Mesothelial cell of epicardium (in vitro differentiated cells): Measurements from ENCODE around the gene PITPNM3. TPM values are rescaled to one million over a fixed set of nuclear protein-coding genes. Genes with fewer than 3 reads are reported as not detected.

Source experiments
- DNase-seq, 2 experiments: peaks; one replicate each; pipeline ENCODE4 v3.0.0; 2021; ENCODE audit warnings: low spot score in 2 of 2; ENCODE audit not compliant: unreplicated experiment in 2 of 2
- H3K27ac Mint-ChIP-seq: 2 replicates; pipeline ENCODE4 v1.8.0; 2021; ENCODE audit warnings: mixed read lengths
- H3K27me3 Mint-ChIP-seq: 2 replicates; pipeline ENCODE4 v1.8.0; 2021; ENCODE audit warnings: low read depth, mixed read lengths
- H3K36me3 Mint-ChIP-seq: 2 replicates; pipeline ENCODE4 v1.8.0; 2021; ENCODE audit warnings: mixed read lengths
- H3K4me1 Mint-ChIP-seq: 2 replicates; pipeline ENCODE4 v1.8.0; 2021; ENCODE audit warnings: mixed read lengths
- H3K4me3 Mint-ChIP-seq: 2 replicates; pipeline ENCODE4 v1.8.0; 2021; ENCODE audit warnings: mild to moderate bottlenecking, moderate library complexity, mixed read lengths
- H3K9me3 Mint-ChIP-seq: 2 replicates; pipeline ENCODE4 v1.8.0; 2021; ENCODE audit warnings: mixed read lengths
- total RNA-seq: library from RNA; stranded (reverse); gene quantifications from 3 replicates; pipeline ENCODE4 v1.2.1, GENCODE V29; 2021
- TF ChIP-seq, protein P1 (sequence below): fragments of 200-600 bp; sonication (generic); IDR thresholded peaks from one replicate; pipeline ENCODE4 v1.5.0; 2021; ENCODE audit warnings: antibody characterized with exemption; ENCODE audit not compliant: unreplicated experiment

Gene PITPNM3
- total RNA-seq, 1 donor from 2014 or later = 2.3 TPM

DNA sequence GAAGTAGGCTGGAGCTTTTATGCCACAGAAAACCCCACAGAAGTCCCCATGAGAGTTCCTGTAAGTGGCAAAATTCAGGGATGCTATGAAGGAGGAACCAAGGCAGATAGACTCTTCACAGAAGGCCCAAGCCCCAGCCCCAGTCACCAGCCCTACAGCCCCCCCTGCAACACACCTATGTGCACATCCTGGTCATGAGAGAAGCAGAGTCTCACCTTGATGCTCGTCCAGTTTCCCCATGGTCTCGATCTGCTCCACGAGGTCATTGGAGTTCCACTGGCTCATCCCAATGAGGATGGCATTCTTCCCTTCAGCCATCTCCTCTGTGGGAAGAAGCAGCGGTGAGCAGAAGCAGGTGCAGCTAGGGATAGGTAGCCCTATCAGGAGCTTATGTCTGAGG is 31.2 kb downstream of the PITPNM3 start:
- DNase-seq = no peak
- Mint-ChIP-seq H3K4me3 (no peak overlapping the region), H3K27me3 (peaks cover 4% of the 10 kb centered on the region), H3K36me3 (peaks cover 3% of the 10 kb centered on the region), H3K27ac (no peak overlapping the region), H3K9me3 (peaks cover 8% of the 10 kb centered on the region), H3K4me1 (no peaks in the 10 kb centered on the region)
- TF ChIP-seq, protein P1, sequence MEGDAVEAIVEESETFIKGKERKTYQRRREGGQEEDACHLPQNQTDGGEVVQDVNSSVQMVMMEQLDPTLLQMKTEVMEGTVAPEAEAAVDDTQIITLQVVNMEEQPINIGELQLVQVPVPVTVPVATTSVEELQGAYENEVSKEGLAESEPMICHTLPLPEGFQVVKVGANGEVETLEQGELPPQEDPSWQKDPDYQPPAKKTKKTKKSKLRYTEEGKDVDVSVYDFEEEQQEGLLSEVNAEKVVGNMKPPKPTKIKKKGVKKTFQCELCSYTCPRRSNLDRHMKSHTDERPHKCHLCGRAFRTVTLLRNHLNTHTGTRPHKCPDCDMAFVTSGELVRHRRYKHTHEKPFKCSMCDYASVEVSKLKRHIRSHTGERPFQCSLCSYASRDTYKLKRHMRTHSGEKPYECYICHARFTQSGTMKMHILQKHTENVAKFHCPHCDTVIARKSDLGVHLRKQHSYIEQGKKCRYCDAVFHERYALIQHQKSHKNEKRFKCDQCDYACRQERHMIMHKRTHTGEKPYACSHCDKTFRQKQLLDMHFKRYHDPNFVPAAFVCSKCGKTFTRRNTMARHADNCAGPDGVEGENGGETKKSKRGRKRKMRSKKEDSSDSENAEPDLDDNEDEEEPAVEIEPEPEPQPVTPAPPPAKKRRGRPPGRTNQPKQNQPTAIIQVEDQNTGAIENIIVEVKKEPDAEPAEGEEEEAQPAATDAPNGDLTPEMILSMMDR = no peak

DNA sequence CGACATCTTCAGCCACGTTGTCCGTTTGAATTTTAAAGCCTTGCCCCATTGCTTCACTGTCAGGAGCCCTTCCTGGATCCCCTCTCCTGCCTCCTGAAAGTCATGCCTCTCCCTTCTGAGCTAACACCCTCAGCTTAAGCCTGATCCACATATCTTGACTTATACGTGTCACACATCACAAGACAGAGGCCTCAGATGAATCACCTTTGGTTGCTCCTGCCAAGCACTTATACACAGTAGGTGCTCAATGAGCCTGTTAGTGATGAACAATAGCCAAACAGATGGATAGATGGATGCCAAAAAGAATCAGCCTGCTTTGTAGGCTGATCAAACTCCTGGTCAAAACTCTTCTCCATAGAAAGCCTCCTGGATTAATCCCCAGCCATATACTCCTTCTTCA is 31.8 kb downstream of the PITPNM3 start:
- no peaks in the 10 kb centered on the region for H3K4me1 Mint-ChIP-seq
- H3K27me3 Mint-ChIP-seq = peaks cover 4% of the 10 kb centered on the region
- H3K36me3 Mint-ChIP-seq = peaks cover 3% of the 10 kb centered on the region
- TF ChIP-seq, protein P1 = no peak
- H3K4me3 Mint-ChIP-seq = no peak overlapping the region
- DNase-seq = no peak
- H3K9me3 Mint-ChIP-seq = peaks cover 8% of the 10 kb centered on the region
- no peak overlapping the region for H3K27ac Mint-ChIP-seq

DNA sequence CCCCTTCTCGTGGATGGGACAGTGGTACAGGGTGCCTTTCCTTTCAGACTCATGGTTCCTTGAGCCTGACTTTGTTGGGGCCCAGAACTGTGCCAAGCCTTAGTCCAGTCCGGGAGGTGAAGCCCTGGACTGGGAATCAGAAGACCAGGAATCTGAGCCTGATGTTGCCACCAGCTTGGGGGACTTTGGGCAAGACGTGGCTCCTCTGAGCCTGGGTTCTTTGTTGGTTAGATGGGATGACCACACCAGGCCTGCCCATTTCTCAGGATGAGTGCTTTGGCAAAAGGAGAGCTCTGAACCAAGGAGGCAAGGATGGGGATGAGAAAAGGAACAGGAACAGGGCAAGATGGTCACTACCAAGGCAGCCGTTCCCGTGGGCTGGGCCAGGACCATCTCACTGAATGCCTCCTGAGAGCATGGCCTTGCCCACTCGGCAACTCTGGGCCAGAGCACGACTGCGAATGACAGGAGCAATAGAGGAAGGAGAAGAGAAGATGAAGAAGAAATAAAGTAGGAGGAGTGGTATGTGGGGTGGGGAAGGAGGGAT is 32.5 kb downstream of the PITPNM3 start:
- no peak for DNase-seq
- TF ChIP-seq, protein P1 = no peak
- Mint-ChIP-seq H3K36me3 (peaks cover 3% of the 10 kb centered on the region), H3K4me3 (no peak overlapping the region), H3K9me3 (peaks cover 8% of the 10 kb centered on the region), H3K4me1 (no peaks in the 10 kb centered on the region), H3K27me3 (peaks cover 3% of the 10 kb centered on the region), H3K27ac (no peak overlapping the region)

DNA sequence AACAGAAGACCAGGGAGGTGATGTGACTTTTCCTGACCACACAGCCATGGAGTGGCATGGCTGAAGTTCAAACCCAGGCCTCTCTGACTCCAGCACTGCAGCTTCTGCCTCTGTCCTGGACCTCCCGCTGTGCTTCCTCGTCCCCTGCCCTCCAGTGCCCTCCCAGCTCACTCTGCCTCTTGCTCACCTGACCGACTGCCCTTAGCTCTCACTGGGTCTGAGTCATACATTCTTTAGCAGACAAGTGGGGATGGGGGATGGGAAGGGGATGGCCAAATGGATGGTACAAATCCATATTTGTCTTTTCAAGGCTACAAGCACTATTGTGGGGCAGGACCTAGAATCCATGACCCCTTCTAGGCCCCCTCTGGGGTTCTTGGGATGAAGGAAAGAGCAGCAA is 33.0 kb downstream of the PITPNM3 start:
- TF ChIP-seq, protein P1 = no peak
- peaks cover 3% of the 10 kb centered on the region for H3K36me3 Mint-ChIP-seq
- no peak for DNase-seq
- H3K27me3 Mint-ChIP-seq = peaks cover 1% of the 10 kb centered on the region
- no peak overlapping the region for H3K4me3 Mint-ChIP-seq
- no peak overlapping the region for H3K27ac Mint-ChIP-seq
- H3K4me1 Mint-ChIP-seq = no peaks in the 10 kb centered on the region
- H3K9me3 Mint-ChIP-seq = peaks cover 8% of the 10 kb centered on the region

DNA sequence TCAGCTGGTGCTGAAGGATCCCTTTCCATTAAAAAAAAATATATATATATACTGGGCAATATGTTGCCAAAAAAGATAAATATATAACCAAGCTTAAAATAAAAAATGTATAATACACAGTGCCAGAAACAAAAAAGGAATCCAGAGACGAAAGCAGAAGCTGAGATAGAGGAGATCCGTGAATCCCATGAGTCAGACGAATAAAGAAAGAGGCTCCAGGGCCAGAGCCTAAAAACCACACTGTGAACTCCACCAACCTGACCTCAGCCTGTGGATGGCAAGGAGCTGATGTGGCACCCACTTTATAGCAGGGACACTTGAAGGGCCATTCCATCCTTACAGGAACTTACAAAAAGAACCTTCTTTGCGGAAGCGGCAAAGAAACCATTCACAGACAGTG is 34.8 kb downstream of the PITPNM3 start:
- Mint-ChIP-seq H3K4me3 (no peak overlapping the region), H3K27me3 (no peaks in the 10 kb centered on the region), H3K4me1 (no peaks in the 10 kb centered on the region), H3K27ac (no peak overlapping the region), H3K36me3 (peaks cover 3% of the 10 kb centered on the region), H3K9me3 (peaks cover 8% of the 10 kb centered on the region)
- TF ChIP-seq, protein P1 = no peak
- no peak for DNase-seq

DNA sequence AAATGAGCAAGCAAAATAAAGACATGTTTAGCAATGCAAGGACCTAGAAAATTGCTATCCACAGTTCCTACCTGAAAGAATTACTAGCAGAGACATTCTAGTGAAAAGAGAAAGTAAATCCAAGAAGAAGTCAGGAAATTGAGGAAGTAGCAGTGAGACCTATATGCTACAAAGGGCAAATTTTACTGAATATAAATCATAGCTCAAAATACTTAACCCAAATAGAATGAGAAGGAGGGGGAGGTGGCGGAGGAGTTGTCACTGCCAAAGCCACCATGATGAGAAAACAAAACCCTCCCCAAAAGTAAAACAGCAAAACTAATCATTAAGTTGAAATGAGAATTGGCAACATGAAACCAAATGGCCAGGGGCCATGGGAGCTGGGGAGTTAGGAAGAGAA is 39.3 kb downstream of the PITPNM3 start:
- Mint-ChIP-seq H3K36me3 (peaks cover 3% of the 10 kb centered on the region), H3K27me3 (peaks cover 15% of the 10 kb centered on the region), H3K9me3 (peaks cover 8% of the 10 kb centered on the region), H3K4me1 (no peaks in the 10 kb centered on the region), H3K4me3 (no peak overlapping the region), H3K27ac (no peak overlapping the region)
- DNase-seq = no peak
- TF ChIP-seq, protein P1 = no peak
